ENCODE data around the gene HES7. TPM values are rescaled to one million over a fixed set of nuclear protein-coding genes. Genes with fewer than 3 reads are reported as not detected.

HES7 gene
- total RNA-seq, 1 experiment from 2014 or later = 0.61 TPM

Small RNA genes lying within 50 kb of the gene (microRNA-seq; reads per million reads assigned to microRNA genes)
- gene MIR4314 (ENCODE audit: borderline number of aligned reads) (not detected), gene MIR6883 (ENCODE audit: borderline number of aligned reads) (not detected)

Other genes starting within 250 kb of the HES7 start
- gene CHD3, start 235.3 kb downstream of the HES7 start, total RNA-seq (2021; ENCODE audit: unreplicated experiment) = 54.8 TPM
- gene RNF227, start 207.8 kb downstream of the HES7 start, total RNA-seq (2021; ENCODE audit: unreplicated experiment) = 0.74 TPM
- gene KCNAB3, start 194.2 kb downstream of the HES7 start, total RNA-seq (2021; ENCODE audit: unreplicated experiment) = 7.1 TPM
- 123 TPM for gene TRAPPC1, start 192.2 kb downstream of the HES7 start, total RNA-seq (2021; ENCODE audit: unreplicated experiment)
- 54.6 TPM for gene CNTROB, start 191.9 kb downstream of the HES7 start, total RNA-seq (2021; ENCODE audit: unreplicated experiment)
- 1.4 TPM for gene GUCY2D, start 121.5 kb downstream of the HES7 start, total RNA-seq (2021; ENCODE audit: unreplicated experiment)
- 0.30 TPM for gene ALOX15B, start 85.0 kb downstream of the HES7 start, total RNA-seq (2021; ENCODE audit: unreplicated experiment)
- gene ALOX12B, start 36.4 kb downstream of the HES7 start, total RNA-seq (2021; ENCODE audit: unreplicated experiment) = 3.8 TPM
- 3.5 TPM for gene ALOXE3, start 5.6 kb downstream of the HES7 start, total RNA-seq (2021; ENCODE audit: unreplicated experiment)
- 87.6 TPM for gene PER1, start 28.3 kb upstream of the HES7 start, total RNA-seq (2021; ENCODE audit: unreplicated experiment)
- gene VAMP2, start 38.8 kb upstream of the HES7 start, total RNA-seq (2021; ENCODE audit: unreplicated experiment) = 35.9 TPM
- 30.1 TPM for gene TMEM107, start 52.3 kb upstream of the HES7 start, total RNA-seq (2021; ENCODE audit: unreplicated experiment)
- gene BORCS6, start 66.1 kb upstream of the HES7 start, total RNA-seq (2021; ENCODE audit: unreplicated experiment) = 6.4 TPM
- gene AURKB, start 86.5 kb upstream of the HES7 start, total RNA-seq (2021; ENCODE audit: unreplicated experiment) = 141 TPM
- 80.4 TPM for gene CTC1, start 124.0 kb upstream of the HES7 start, total RNA-seq (2021; ENCODE audit: unreplicated experiment)
- 80.6 TPM for gene PFAS, start 125.2 kb upstream of the HES7 start, total RNA-seq (2021; ENCODE audit: unreplicated experiment)
- 33.2 TPM for gene RANGRF, start 164.6 kb upstream of the HES7 start, total RNA-seq (2021; ENCODE audit: unreplicated experiment)
- gene SLC25A35, start 171.3 kb upstream of the HES7 start, total RNA-seq (2021; ENCODE audit: unreplicated experiment) = 4.7 TPM
- gene ARHGEF15, start 186.1 kb upstream of the HES7 start, total RNA-seq (2021; ENCODE audit: unreplicated experiment) = not detected
- gene ODF4, start 215.7 kb upstream of the HES7 start, total RNA-seq (2021; ENCODE audit: unreplicated experiment) = not detected